ENCODE measurements around the gene FRK. TPM values are rescaled to one million over a fixed set of nuclear protein-coding genes. Genes with fewer than 3 reads are reported as not detected.

FRK gene
- total RNA-seq, 1 donor from 2014 or later = 0.11 TPM

DNA sequence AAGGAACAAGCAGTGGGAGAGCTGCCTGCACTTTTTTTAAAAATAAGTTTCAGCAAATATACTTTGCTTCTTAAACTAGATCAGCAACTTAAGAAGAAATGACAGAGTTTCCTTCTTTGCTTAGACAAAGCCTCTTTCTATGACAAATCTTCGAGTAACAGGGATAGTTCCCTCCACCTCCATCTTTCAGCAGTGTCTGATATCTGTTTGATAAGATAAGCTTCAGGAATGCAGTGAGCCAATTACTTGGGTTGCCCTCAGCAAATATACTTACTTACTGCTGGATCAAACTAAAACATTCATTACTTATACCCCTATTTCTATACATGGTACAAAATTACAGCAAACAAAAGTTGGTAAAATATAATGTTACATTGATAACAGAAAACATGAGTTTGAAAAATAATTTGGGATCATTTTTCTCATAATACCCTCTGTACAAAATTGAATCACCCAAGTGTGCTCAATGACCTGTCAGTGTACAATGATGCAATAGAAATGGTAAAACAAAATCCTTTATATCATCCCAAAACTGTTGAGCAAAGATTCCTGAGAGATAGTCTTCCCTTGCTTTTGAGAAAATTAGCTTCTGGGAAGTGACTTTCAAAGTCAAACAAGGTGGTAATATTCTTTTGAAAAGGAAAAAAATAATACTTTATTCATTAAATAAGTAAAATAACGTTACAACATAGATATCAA, 24.5 kb downstream of the FRK start:
- TF ChIP-seq EZH2 (IDR thresholded peaks at IDR 0.05) = no peak
- no peak for TF ChIP-seq EZH2phosphoT487 (IDR thresholded peaks at IDR 0.05)
- TF ChIP-seq, protein P1, sequence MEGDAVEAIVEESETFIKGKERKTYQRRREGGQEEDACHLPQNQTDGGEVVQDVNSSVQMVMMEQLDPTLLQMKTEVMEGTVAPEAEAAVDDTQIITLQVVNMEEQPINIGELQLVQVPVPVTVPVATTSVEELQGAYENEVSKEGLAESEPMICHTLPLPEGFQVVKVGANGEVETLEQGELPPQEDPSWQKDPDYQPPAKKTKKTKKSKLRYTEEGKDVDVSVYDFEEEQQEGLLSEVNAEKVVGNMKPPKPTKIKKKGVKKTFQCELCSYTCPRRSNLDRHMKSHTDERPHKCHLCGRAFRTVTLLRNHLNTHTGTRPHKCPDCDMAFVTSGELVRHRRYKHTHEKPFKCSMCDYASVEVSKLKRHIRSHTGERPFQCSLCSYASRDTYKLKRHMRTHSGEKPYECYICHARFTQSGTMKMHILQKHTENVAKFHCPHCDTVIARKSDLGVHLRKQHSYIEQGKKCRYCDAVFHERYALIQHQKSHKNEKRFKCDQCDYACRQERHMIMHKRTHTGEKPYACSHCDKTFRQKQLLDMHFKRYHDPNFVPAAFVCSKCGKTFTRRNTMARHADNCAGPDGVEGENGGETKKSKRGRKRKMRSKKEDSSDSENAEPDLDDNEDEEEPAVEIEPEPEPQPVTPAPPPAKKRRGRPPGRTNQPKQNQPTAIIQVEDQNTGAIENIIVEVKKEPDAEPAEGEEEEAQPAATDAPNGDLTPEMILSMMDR (IDR thresholded peaks at IDR 0.05) = no peak
- H3K27ac ChIP-seq = no peak overlapping the region
- Mint-ChIP-seq H3K27me3 (ENCODE audit: insufficient read depth, low read depth) (no peaks in the 10 kb centered on the region), H3K27ac (no peak overlapping the region), H3K4me1 (no peaks in the 10 kb centered on the region), H3K36me3 (no peaks in the 10 kb centered on the region), H3K4me3 (no peak overlapping the region), H3K9me3 (no peaks in the 10 kb centered on the region)
- no peaks in the 10 kb centered on the region for H3K36me3 ChIP-seq
- H3K9ac ChIP-seq = no peak overlapping the region
- H3K4me1 ChIP-seq = no peaks in the 10 kb centered on the region
- H3K27me3 ChIP-seq = no peaks in the 10 kb centered on the region
- no peak overlapping the region for H3K4me2 ChIP-seq
- no peaks in the 10 kb centered on the region for H3F3A ChIP-seq (ENCODE audit: low read depth)
- H2AFZ ChIP-seq (replicated peaks) = no peak overlapping the region
- H4K20me1 ChIP-seq (ENCODE audit: low read depth) = no peaks in the 10 kb centered on the region
- no peaks in the 10 kb centered on the region for H3K9me3 ChIP-seq (ENCODE audit: low read depth)
- no peak overlapping the region for H3K4me3 ChIP-seq
- no peak for DNase-seq (ENCODE audit: low spot score)
- H3K79me2 ChIP-seq (ENCODE audit: low read depth) = no peaks in the 10 kb centered on the region

DNA sequence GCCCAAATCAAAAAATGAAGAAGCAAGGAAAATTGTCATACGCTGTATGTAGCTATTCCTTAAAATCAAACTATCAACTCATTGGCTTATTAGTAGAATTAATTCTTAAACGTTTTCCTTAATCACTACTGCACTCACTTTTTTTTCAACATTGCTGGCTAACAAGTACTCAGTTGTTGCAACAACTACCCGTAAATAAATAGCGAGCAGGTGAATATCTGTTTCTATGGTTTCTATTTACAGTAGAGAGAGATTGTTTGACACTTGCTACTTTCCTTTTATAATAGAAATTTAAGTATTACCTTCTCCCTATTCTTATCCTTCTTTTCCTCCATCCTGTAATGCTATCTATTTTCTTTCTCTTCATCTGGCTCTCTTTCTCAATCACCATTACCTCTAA, 25.1 kb downstream of the FRK start:
- no peak for DNase-seq (ENCODE audit: low spot score)
- Histone ChIP-seq H3K4me1 (no peaks in the 10 kb centered on the region), H3K36me3 (no peaks in the 10 kb centered on the region), H4K20me1 (ENCODE audit: low read depth) (no peaks in the 10 kb centered on the region), H3K9ac (no peak overlapping the region), H3K4me2 (no peak overlapping the region), H3F3A (ENCODE audit: low read depth) (no peaks in the 10 kb centered on the region), H3K9me3 (ENCODE audit: low read depth) (no peaks in the 10 kb centered on the region), H3K79me2 (ENCODE audit: low read depth) (no peaks in the 10 kb centered on the region), H2AFZ (replicated peaks) (no peak overlapping the region), H3K27ac (no peak overlapping the region), H3K4me3 (no peak overlapping the region), H3K27me3 (no peaks in the 10 kb centered on the region)
- no peaks in the 10 kb centered on the region for H3K27me3 Mint-ChIP-seq (ENCODE audit: insufficient read depth, low read depth)
- no peak overlapping the region for H3K27ac Mint-ChIP-seq
- H3K4me3 Mint-ChIP-seq = no peak overlapping the region
- H3K4me1 Mint-ChIP-seq = no peaks in the 10 kb centered on the region
- no peaks in the 10 kb centered on the region for H3K36me3 Mint-ChIP-seq
- H3K9me3 Mint-ChIP-seq = no peaks in the 10 kb centered on the region
- TF ChIP-seq EZH2phosphoT487 (IDR thresholded peaks at IDR 0.05) = no peak
- no peak for TF ChIP-seq EZH2 (IDR thresholded peaks at IDR 0.05)
- TF ChIP-seq, protein P1 (IDR thresholded peaks at IDR 0.05) = no peak

DNA sequence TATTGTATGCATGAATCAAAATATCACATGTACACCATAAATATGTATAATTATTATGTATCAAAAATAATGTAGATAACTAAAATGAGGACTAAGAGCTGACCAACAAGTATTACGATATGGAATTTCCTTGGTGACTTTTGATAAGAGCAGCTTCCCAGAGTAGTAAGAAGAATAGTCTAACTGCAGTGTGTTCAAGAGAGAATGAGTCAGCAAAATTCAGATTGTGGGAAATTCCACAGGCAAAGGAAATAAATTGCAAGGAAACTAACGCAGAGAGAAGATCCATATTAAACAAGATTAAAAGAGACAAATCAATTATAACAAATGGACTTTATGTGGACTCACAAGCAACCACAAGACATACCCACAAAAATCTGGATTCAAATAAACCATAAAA, 26.4 kb downstream of the FRK start:
- no peaks in the 10 kb centered on the region for H3K27me3 ChIP-seq
- Mint-ChIP-seq H3K4me3 (no peak overlapping the region), H3K36me3 (no peaks in the 10 kb centered on the region)

More for the DNA sequence above, 26.4 kb downstream of the FRK start:
- H3K4me2 ChIP-seq = no peak overlapping the region
- H3K4me1 ChIP-seq = no peaks in the 10 kb centered on the region
- no peak overlapping the region for H3K27ac ChIP-seq
- H3K9me3 ChIP-seq (ENCODE audit: low read depth) = no peaks in the 10 kb centered on the region
- H3K27me3 Mint-ChIP-seq (ENCODE audit: insufficient read depth, low read depth) = peaks cover 3% of the 10 kb centered on the region
- H3K9me3 Mint-ChIP-seq = no peaks in the 10 kb centered on the region
- H3K4me3 ChIP-seq = no peak overlapping the region
- no peak overlapping the region for H2AFZ ChIP-seq (replicated peaks)
- H3K79me2 ChIP-seq (ENCODE audit: low read depth) = no peaks in the 10 kb centered on the region
- no peaks in the 10 kb centered on the region for H3F3A ChIP-seq (ENCODE audit: low read depth)
- H3K9ac ChIP-seq = no peak overlapping the region
- H4K20me1 ChIP-seq (ENCODE audit: low read depth) = no peaks in the 10 kb centered on the region
- TF ChIP-seq, protein P1 (IDR thresholded peaks at IDR 0.05) = no peak
- no peak for TF ChIP-seq EZH2 (IDR thresholded peaks at IDR 0.05)
- no peak for TF ChIP-seq EZH2phosphoT487 (IDR thresholded peaks at IDR 0.05)
- H3K27ac Mint-ChIP-seq = no peak overlapping the region
- no peaks in the 10 kb centered on the region for H3K4me1 Mint-ChIP-seq
- no peaks in the 10 kb centered on the region for H3K36me3 ChIP-seq
- no peak for DNase-seq (ENCODE audit: low spot score)

Measured in neural progenitor cell (in vitro differentiated cells).